ENCODE measurements around the gene OR2V2. TPM values are rescaled to one million over a fixed set of nuclear protein-coding genes. Genes with fewer than 3 reads are reported as not detected.

Gene OR2V2
- total RNA-seq, 4 donors from 2014 or later, result not detected

DNA sequence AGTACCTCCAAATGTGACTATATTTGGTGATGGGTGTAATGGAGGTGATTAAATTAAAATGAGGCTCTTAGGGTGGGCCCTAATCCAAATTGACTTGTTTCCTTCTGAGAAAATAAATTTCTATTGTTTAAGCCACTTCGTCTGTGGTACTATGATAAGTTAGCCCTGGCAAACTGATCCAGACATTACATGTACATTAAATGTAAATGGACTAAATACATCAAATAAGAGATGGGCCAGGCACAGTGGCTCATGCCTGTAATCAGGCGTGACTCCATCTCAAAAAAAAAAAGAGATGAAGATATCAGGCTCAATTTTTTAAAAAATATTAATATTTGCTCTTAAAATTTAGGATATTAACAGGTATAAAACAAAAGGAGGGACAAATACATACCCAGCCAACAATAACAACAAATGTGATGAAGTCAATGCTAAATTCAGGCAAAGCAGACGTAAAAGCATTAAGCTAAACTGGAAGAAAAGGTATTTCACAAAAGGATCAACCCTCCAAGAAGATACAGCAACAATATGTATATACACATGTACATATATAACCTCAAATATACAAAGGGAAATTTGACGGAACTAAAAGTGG, 10.9 kb upstream of the OR2V2 start:
- Histone ChIP-seq H3K4me1 (no peaks in the 10 kb centered on the region), H3K9me3 (no peaks in the 10 kb centered on the region), H3K4me3 (no peak overlapping the region), H3K27ac (no peak overlapping the region), H3K27me3 (peaks cover 0 to 4% of the 10 kb centered on the region in 2 donors), H3K36me3 (no peaks in the 10 kb centered on the region)
- TF ChIP-seq POLR2A (IDR thresholded peaks at IDR 0.05), result no peak
- intact Hi-C loops (cut with DNase I; ENCODE audit: low total_unique reads), result no loop called here
- no peak for DNase-seq

DNA sequence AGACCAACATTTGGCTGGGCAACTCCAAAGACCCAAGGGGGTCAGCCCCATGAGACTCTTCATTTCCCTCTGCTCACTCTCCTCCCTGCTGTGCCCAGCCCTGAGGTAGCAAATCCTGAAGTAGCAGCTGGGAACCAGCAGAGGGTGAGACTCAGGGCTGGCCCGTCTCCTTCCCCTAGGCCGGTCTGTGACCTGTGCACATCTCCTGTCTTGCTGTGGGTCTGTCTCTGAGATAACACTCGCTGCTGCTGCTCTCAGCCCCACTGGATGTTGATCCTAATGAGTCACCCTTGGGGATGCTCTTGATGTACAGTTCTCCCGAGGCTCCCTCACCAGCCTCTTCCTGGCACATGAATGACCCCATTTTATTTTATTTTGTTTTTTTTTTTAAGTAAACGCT, 9.1 kb upstream of the OR2V2 start:
- TF ChIP-seq POLR2A (IDR thresholded peaks at IDR 0.05), result no peak
- TF ChIP-seq, protein P1, sequence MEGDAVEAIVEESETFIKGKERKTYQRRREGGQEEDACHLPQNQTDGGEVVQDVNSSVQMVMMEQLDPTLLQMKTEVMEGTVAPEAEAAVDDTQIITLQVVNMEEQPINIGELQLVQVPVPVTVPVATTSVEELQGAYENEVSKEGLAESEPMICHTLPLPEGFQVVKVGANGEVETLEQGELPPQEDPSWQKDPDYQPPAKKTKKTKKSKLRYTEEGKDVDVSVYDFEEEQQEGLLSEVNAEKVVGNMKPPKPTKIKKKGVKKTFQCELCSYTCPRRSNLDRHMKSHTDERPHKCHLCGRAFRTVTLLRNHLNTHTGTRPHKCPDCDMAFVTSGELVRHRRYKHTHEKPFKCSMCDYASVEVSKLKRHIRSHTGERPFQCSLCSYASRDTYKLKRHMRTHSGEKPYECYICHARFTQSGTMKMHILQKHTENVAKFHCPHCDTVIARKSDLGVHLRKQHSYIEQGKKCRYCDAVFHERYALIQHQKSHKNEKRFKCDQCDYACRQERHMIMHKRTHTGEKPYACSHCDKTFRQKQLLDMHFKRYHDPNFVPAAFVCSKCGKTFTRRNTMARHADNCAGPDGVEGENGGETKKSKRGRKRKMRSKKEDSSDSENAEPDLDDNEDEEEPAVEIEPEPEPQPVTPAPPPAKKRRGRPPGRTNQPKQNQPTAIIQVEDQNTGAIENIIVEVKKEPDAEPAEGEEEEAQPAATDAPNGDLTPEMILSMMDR (IDR thresholded peaks at IDR 0.05), result no peak
- no peaks in the 10 kb centered on the region for H3K27me3 ChIP-seq
- DNase-seq, result no peak
- no peaks in the 10 kb centered on the region for H3K4me1 ChIP-seq
- H3K9me3 ChIP-seq, result no peaks in the 10 kb centered on the region
- intact Hi-C loops (cut with DNase I; ENCODE audit: low total_unique reads), result no loop called here
- H3K36me3 ChIP-seq, result no peaks in the 10 kb centered on the region
- H3K27ac ChIP-seq, result no peak overlapping the region
- no peak overlapping the region for H3K4me3 ChIP-seq

DNA sequence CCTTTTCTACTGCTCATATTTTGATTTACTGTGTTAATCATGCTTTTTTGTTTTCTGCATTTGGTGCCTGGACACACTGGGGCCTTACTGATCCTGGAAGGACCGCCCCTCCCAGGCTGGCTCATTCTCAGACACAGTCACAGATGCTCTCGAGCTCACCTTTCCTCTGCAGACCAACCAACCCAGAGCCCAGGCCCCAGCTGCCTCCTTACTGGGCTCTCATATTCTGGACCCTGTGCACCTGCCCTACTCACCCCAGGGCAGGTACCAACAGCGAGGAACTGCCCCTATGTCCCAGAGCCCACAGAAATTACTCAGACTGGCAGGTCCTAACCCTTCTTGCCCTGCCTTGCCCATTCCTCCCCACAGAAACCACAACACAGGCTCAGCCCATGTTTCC, 6.6 kb upstream of the OR2V2 start:
- H3K4me1 ChIP-seq, result no peaks in the 10 kb centered on the region
- no peaks in the 10 kb centered on the region for H3K27me3 ChIP-seq
- no peak overlapping the region for H3K27ac ChIP-seq
- no peak for DNase-seq
- H3K36me3 ChIP-seq, result no peaks in the 10 kb centered on the region
- no peaks in the 10 kb centered on the region for H3K9me3 ChIP-seq
- TF ChIP-seq POLR2A (IDR thresholded peaks at IDR 0.05), result no peak
- TF ChIP-seq, protein P1 (IDR thresholded peaks at IDR 0.05), result no peak
- H3K4me3 ChIP-seq, result no peak overlapping the region
- intact Hi-C loops (cut with DNase I; ENCODE audit: low total_unique reads), result no loop called here

DNA sequence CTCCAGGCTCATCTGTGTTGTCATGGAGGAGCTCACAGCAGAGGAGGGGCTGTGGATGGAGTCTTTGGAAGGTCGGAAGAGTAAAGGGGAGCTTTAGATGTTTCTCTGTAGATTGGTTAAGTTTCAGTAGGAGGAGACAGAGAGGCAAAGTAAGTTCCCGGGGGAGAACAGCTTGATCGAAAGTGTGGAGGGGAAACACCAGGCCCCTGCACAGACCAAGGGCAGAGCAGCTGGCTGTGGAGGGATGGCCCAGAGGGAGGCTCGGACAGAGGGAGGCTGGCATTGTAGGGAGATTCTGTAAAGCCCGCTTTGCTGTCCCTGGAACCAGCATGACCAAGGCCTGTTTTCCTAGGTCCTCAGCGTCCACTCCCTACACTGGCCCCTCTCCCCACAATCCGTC, 5.3 kb upstream of the OR2V2 start:
- intact Hi-C loops (cut with DNase I; ENCODE audit: low total_unique reads), result no loop called here
- TF ChIP-seq, protein P1 (IDR thresholded peaks at IDR 0.05), result no peak
- no peak for TF ChIP-seq POLR2A (IDR thresholded peaks at IDR 0.05)
- no peaks in the 10 kb centered on the region for H3K27me3 ChIP-seq
- no peak for DNase-seq
- no peak overlapping the region for H3K4me3 ChIP-seq
- no peaks in the 10 kb centered on the region for H3K9me3 ChIP-seq
- no peaks in the 10 kb centered on the region for H3K36me3 ChIP-seq
- no peak overlapping the region for H3K27ac ChIP-seq
- no peaks in the 10 kb centered on the region for H3K4me1 ChIP-seq

DNA sequence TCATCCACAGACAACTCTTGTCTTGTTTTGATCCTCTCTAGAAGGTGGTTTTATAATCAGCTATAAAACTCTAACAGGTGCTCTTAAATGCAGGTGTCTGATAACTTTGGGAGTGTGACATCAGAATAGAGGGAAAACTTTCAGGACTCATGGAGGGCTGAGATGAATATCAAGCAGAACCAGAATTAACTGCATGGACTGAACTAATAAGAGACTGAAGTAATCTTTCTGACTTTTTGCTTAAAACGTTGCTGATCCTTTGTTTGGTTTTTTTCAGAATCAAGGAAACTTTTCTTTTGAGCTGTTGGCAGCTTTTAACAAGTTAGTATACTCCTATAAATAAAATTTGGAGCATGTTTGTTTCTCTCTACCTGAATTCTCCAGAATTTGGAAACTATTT, 2.3 kb upstream of the OR2V2 start:
- TF ChIP-seq, protein P1 (IDR thresholded peaks at IDR 0.05), result no peak
- TF ChIP-seq POLR2A (IDR thresholded peaks at IDR 0.05), result no peak
- Histone ChIP-seq H3K27ac (no peak overlapping the region), H3K36me3 (no peaks in the 10 kb centered on the region), H3K4me1 (no peaks in the 10 kb centered on the region), H3K4me3 (no peak overlapping the region), H3K9me3 (no peaks in the 10 kb centered on the region), H3K27me3 (peaks cover 0 to 2% of the 10 kb centered on the region in 2 donors)
- DNase-seq, result no peak
- intact Hi-C loops (cut with DNase I; ENCODE audit: low total_unique reads), result no loop called here

DNA sequence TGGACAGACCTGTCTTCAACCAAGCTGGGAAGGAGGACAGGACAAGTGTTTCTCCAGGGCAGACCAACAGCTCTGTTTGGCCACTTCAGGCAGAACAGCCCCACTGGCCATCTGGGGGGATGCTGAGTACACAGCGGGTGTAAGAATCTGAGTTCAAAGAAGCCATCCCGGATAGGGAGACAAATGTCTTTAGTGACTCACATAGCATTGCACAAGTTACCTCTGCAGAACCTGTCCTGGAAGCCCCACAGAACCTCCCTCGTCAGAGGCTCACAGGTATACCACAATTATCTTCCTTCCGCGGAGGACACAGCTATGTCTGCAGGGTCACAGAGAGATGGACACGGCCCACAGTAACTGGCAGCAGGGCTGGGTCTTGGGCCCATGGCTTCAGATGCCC, 2.0 kb downstream of the OR2V2 start:
- DNase-seq, result no peak
- Histone ChIP-seq H3K4me3 (no peak overlapping the region), H3K36me3 (no peaks in the 10 kb centered on the region), H3K27me3 (peaks cover 0 to 2% of the 10 kb centered on the region in 2 donors), H3K4me1 (no peaks in the 10 kb centered on the region), H3K27ac (no peak overlapping the region), H3K9me3 (no peaks in the 10 kb centered on the region)
- intact Hi-C loops (cut with DNase I; ENCODE audit: low total_unique reads), result no loop called here
- TF ChIP-seq, protein P1 (IDR thresholded peaks at IDR 0.05), result no peak
- TF ChIP-seq POLR2A (IDR thresholded peaks at IDR 0.05), result no peak

Data from uterus (tissue), 4 donors.